Hepatocyte (in vitro differentiated cells): Measurements from ENCODE around the gene PCNT.

ENCODE experiments used
- EZH2 ChIP-seq: fragments of 200-600 bp; sonication (generic); IDR thresholded peaks from 2 replicates; pipeline ENCODE4 v1.6.1; 2016; ENCODE audit warnings: antibody characterized with exemption, mild to moderate bottlenecking, borderline replicate concordance
- TF ChIP-seq, protein P1 (sequence below): fragments of 200-600 bp; sonication (generic); IDR thresholded peaks from 2 replicates; pipeline ENCODE4 v1.5.1; 2016; ENCODE audit warnings: antibody characterized with exemption, mild to moderate bottlenecking; ENCODE audit not compliant: poor library complexity

DNA sequence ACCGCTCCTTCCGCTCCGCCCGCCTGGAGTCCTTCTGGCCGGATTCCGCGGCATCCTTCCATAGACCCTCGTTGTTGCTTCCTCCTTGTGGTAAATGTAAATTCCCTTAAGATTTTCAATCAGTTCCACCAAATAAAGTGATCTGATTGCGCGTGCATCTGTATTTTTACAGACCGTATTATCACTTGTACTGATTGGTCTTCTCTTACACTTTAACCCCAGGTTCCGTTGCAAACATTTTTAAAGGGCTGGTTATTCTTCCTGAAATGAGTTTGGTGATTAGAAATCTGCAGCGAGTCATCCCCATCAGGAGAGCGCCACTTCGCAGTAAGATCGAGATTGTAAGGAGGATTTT lies 37.3 kb upstream of the PCNT start:
- TF ChIP-seq EZH2: no peak
- TF ChIP-seq, protein P1, sequence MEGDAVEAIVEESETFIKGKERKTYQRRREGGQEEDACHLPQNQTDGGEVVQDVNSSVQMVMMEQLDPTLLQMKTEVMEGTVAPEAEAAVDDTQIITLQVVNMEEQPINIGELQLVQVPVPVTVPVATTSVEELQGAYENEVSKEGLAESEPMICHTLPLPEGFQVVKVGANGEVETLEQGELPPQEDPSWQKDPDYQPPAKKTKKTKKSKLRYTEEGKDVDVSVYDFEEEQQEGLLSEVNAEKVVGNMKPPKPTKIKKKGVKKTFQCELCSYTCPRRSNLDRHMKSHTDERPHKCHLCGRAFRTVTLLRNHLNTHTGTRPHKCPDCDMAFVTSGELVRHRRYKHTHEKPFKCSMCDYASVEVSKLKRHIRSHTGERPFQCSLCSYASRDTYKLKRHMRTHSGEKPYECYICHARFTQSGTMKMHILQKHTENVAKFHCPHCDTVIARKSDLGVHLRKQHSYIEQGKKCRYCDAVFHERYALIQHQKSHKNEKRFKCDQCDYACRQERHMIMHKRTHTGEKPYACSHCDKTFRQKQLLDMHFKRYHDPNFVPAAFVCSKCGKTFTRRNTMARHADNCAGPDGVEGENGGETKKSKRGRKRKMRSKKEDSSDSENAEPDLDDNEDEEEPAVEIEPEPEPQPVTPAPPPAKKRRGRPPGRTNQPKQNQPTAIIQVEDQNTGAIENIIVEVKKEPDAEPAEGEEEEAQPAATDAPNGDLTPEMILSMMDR: no peak
